AG08395 (cell line): Measurements from ENCODE around the gene STAG3.
"Not testable (repeated sequence)": the region's sequence is repeated elsewhere in the genome, so short reads cannot be mapped to it uniquely, and the experiment has no call there.

Experiments
- DNase-seq: peaks from one replicate; pipeline ENCODE4 v3.0.0; 2012; ENCODE audit warnings: mixed read lengths, low spot score

Gene STAG3

GRCh38 chr7:100212631-100213286, 35.0 kb downstream of the STAG3 start:
- no peak for DNase-seq

- DNase-seq, result no peak
These were observed 36.0 kb downstream of the STAG3 start for GRCh38 chr7:100213672-100214071.

DNA sequence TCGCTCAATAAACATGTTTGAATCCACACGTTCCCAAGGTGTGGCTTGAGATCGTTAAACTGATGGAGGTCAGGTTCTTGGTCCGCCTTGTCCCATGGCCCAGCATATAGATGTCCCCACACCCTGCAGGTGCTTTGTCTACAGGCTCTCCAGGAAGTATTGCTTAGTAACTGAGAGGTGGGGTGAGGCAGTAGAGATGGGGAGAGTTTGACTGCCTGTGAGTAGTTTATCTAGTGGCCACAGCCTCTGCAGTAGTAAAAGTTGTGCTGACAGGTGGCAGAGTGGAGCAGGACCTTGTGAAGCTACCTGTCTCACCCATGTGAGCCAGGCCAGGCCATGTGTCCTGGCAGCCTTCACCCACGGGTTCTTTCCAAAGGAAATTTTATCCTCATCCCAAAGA, 36.6 kb downstream of the STAG3 start:
- DNase-seq, result not testable (repeated sequence)

GRCh38 chr7:100215895-100216294, 38.2 kb downstream of the STAG3 start:
- no peak for DNase-seq

- DNase-seq, result not testable (repeated sequence)
These were observed 40.2 kb downstream of the STAG3 start for GRCh38 chr7:100217934-100218333.

- no peak for DNase-seq
These were observed 41.6 kb downstream of the STAG3 start for GRCh38 chr7:100219271-100219737.

DNA sequence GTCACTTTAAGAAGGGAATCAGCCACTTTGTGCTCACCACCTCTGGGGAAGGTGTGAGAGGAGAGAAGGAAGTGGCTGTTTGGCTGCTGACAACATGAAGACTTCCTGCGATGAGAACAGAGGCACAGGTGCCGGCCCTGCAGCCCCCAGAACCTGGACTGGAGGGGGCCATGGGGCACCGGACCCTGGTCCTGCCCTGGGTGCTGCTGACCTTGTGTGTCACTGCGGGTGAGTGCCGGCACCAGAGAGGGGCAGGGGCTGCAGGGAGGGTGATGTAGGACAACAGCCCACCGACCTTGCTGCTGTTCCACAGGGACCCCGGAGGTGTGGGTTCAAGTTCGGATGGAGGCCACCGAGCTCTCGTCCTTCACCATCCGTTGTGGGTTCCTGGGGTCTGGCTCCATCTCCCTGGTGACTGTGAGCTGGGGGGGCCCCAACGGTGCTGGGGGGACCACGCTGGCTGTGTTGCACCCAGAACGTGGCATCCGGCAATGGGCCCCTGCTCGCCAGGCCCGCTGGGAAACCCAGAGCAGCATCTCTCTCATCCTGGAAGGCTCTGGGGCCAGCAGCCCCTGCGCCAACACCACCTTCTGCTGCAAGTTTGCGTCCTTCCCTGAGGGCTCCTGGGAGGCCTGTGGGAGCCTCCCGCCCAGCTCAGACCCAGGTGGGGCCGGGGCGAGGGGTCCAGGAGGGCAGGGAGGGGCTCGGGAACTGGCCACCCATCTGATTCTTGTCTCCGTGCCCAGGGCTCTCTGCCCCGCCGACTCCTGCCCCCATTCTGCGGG, 42.3 kb downstream of the STAG3 start, which contains the start of gene PVRIG:
Gene PVRIG, plus strand, starts transcription at position 149 of the 785 bp plus-strand sequence. Its CDS starts 22 bp downstream, at position 171.
- DNase-seq, result not testable (repeated sequence)

DNA sequence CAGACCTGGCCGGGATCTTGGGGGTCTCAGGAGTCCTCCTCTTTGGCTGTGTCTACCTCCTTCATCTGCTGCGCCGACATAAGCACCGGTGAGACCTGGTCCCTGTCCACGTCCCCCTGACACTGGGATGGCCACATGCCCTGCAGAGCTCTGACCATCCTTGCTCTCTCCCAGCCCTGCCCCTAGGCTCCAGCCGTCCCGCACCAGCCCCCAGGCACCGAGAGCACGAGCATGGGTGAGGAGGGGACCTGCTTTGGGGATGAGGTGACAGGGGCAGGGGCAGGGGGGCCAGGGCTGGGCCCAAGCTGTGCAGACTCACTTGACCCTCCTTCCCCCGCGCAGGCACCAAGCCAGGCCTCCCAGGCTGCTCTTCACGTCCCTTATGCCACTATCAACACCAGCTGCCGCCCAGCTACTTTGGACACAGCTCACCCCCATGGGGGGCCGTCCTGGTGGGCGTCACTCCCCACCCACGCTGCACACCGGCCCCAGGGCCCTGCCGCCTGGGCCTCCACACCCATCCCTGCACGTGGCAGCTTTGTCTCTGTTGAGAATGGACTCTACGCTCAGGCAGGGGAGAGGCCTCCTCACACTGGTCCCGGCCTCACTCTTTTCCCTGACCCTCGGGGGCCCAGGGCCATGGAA, 43.0 kb downstream of the STAG3 start:
- no peak for DNase-seq

- no peak for DNase-seq
These were observed 43.6 kb downstream of the STAG3 start for GRCh38 chr7:100221231-100221718.

- no peak for DNase-seq
These were observed 44.2 kb downstream of the STAG3 start for GRCh38 chr7:100221767-100222444.

DNA sequence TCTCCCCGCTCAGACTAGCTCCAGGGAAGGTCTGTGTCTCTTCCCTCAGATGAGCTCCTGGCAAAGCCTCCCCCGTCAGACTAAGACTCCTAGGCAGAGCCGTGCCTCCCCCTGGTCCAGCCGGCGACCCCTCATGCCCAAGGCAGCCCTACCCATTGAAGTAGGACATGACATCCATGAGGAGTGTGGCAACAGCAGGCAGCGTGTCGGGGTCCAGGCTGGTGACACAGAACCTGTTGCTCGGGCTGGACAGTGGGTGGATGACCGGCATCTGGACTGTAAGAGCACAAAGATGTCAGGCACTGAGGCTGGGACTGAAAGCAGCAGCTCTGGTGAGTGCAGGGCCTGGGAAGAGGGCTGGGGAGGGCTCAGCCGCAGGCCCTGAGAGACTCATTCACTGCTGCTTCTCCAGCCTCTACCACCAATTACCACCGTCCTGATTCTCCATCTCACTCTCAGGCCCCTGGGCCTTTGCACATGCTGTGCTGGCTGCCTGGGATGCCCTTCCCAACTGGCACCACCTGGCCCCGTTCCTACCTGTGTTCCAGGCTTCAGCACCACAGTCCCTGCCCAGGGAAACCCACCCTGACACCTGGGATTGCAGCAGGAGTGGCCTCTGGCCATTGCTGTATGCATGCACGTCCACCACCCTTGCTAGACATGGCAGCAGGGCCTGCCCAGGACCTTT, 44.9 kb downstream of the STAG3 start:
- DNase-seq, result no peak

GRCh38 chr7:100223376-100223927, 45.7 kb downstream of the STAG3 start:
- DNase-seq, result not testable (repeated sequence)

GRCh38 chr7:100224891-100225290, 47.2 kb downstream of the STAG3 start:
- not testable (repeated sequence) for DNase-seq

GRCh38 chr7:100234660-100235317, 57.1 kb downstream of the STAG3 start:
- not testable (repeated sequence) for DNase-seq

GRCh38 chr7:100239975-100240374, 62.3 kb downstream of the STAG3 start:
- not testable (repeated sequence) for DNase-seq

DNA sequence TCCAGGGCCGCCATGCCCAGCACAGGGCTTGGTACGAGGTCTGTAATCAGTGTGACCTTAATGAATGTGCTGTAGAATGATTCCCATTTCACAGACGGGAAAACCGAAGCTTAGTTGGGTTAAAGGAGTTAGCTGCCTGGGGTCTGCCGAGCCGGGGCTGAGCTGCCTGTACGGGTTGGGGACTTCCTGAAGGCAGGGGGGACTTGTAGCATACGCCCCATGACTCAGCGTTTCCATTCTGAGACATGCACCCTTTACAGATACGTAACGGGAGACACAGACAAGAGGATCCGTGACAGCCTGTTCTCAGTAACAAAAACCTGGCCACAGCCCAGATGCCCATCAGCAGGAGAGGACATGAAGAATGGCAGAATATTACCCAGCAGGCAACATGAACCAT, 65.7 kb downstream of the STAG3 start:
- not testable (repeated sequence) for DNase-seq

DNA sequence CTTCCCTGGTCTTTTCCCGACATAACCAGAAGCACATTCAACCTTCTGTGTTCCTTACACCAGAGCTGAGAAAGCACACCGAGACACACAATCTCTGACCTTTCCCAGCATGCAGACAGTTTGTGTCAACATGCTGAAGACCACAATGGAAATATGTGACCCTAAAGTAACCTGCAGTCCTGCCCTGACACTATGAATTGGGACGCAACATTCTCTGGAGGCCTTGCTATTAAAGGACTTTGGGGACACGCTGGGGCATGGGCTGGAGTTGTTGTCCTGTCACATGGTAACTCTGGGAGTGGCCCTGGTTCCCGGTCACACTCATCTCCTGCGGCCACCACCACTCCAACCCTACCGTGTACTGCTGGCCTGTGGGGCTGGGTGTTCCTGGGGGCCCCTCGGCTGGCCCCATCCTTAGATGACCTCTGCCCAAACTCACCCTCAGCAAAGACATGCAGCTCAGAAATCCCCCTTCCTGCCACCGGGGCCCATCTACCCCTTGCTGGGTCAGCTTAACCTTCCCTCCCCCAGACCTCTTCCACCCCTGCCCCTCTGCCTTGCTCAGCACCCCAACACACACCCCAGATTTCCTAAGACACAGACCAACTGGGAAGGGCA, 67.4 kb downstream of the STAG3 start:
- peak; percentile 3 for DNase-seq

DNA sequence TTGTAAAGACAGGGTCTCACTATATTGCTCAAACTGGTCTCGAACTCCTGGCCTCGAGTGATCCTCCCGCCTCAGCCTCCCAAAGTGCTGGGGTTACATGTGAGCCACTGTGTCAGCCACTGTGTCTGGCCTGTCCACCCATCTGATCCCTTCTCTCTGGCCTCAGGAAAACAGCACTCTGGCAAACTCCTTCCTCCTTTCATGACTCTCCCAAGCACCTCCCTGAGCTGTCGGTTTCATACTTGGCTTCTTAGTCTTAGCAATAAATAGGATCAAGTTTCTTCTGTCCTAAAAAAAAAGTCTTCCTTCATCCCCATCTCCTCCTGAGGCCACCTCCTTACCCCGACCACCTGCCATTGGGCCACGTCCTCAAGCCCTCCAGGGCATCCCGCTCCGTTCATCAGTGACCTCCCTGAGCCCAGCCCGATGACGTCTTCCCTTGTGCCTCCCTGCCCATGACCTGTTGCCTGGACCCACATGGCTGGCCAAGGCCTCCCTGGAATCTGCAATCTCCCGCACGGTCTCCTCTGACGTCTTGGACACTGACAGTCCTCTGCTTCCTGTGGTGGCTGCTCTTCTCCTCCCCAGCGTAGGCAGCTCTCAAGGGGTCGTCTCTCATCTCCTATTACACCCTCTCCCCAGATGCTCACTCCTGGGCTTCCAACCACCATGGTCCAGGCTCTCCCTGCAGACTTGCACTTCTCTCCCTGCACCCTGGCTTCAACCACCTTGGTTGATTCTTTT, 68.6 kb downstream of the STAG3 start:
- DNase-seq, result not testable (repeated sequence)

GRCh38 chr7:100246865-100247137, 69.1 kb downstream of the STAG3 start:
- not testable (repeated sequence) for DNase-seq
